ENCODE results near the gene FTO. TPM values are rescaled to one million over a fixed set of nuclear protein-coding genes. Genes with fewer than 3 reads are reported as not detected.

FTO gene
- total and polyA plus RNA-seq, 2 experiments from 2014 or later = 46.8 to 77.7 TPM

DNA sequence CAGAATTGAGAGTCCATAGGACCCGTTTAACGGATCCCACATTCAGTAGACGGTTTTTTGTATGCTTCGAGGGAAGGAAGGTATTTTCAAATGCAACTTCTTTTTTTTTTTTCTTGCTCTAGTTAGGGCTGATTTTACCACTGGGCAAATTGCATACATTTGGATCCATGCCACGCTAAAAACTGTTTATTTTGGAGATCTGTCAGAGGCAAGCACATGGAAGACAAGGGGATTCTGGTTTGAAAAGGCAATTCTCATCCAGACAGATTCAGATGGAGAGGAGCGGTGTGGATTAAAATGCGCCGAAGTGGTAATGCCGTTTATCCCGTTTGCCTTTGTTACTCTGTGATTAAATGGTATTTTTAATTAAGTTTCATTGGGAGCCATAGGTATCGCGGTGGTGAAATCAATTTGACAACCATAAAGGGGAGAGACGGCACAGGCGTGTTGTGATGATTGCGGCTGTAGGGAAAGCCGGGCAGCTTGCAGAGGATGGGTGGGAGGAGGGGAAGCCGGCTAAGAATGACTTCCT, 412.2 kb downstream of the FTO start:
- Histone ChIP-seq H3K27ac (no peak overlapping the region), H3K36me3 (replicated peaks; ENCODE audit: insufficient read depth, low read depth) (no peaks in the 10 kb centered on the region), H2AFZ (no peak overlapping the region), H3K27me3 (no peaks in the 10 kb centered on the region), H3K4me2 (no peak overlapping the region), H4K20me1 (ENCODE audit: insufficient read depth, poor library complexity, severe bottlenecking) (no peaks in the 10 kb centered on the region), H3K9me3 (ENCODE audit: low read depth) (no peaks in the 10 kb centered on the region), H3K4me3 (no peak overlapping the region), H3K79me2 (no peaks in the 10 kb centered on the region), H3K9me2 (replicated peaks; ENCODE audit: insufficient read depth) (no peaks in the 10 kb centered on the region), H3K4me1 (ENCODE audit: insufficient read depth) (no peaks in the 10 kb centered on the region)
- WGBS (ENCODE audit: low lambda C conversion rate, missing lambda C conversion rate) = 85% methylated on average over 17 of the region's 17 CpGs
- DNase-seq (ENCODE audit: low spot score) = no peak
- TF ChIP-seq EZH2phosphoT487 (IDR thresholded peaks at IDR 0.05; ENCODE audit: low read depth, severe bottlenecking, unreplicated experiment) (no peak), EZH2 (IDR thresholded peaks at IDR 0.05; ENCODE audit: borderline replicate concordance) (no peak), CTCF (IDR thresholded peaks at IDR 0.05; ENCODE audit: poor library complexity) (no peak)

GRCh38 chr16:54118846-54119245, 414.9 kb downstream of the FTO start:
- DNase-seq (ENCODE audit: low spot score) = no peak
- no peaks in the 10 kb centered on the region for H3K4me1 ChIP-seq (ENCODE audit: insufficient read depth)
- 89% methylated on average over 3 of the region's 3 CpGs for WGBS (ENCODE audit: low lambda C conversion rate, missing lambda C conversion rate)
- H3K9me2 ChIP-seq (replicated peaks; ENCODE audit: insufficient read depth) = no peaks in the 10 kb centered on the region
- H3K36me3 ChIP-seq (replicated peaks; ENCODE audit: insufficient read depth, low read depth) = no peaks in the 10 kb centered on the region
- no peaks in the 10 kb centered on the region for H3K79me2 ChIP-seq
- H3K27ac ChIP-seq = no peak overlapping the region
- no peak for TF ChIP-seq EZH2 (IDR thresholded peaks at IDR 0.05; ENCODE audit: borderline replicate concordance)
- no peaks in the 10 kb centered on the region for H3K27me3 ChIP-seq
- H3K4me3 ChIP-seq = no peak overlapping the region
- H2AFZ ChIP-seq = no peak overlapping the region
- no peaks in the 10 kb centered on the region for H3K9me3 ChIP-seq (ENCODE audit: low read depth)
- H4K20me1 ChIP-seq (ENCODE audit: insufficient read depth, poor library complexity, severe bottlenecking) = no peaks in the 10 kb centered on the region
- no peak overlapping the region for H3K4me2 ChIP-seq

GRCh38 chr16:54120846-54121480, 417.0 kb downstream of the FTO start:
- 95% methylated on average over 8 of the region's 8 CpGs for WGBS (ENCODE audit: low lambda C conversion rate, missing lambda C conversion rate)
- Histone ChIP-seq H4K20me1 (ENCODE audit: insufficient read depth, poor library complexity, severe bottlenecking) (no peaks in the 10 kb centered on the region), H3K4me2 (no peak overlapping the region), H3K4me1 (ENCODE audit: insufficient read depth) (no peaks in the 10 kb centered on the region), H3K27me3 (no peaks in the 10 kb centered on the region), H3K36me3 (replicated peaks; ENCODE audit: insufficient read depth, low read depth) (no peaks in the 10 kb centered on the region), H3K9me3 (ENCODE audit: low read depth) (no peaks in the 10 kb centered on the region), H3K79me2 (no peaks in the 10 kb centered on the region), H3K9me2 (replicated peaks; ENCODE audit: insufficient read depth) (no peaks in the 10 kb centered on the region), H2AFZ (no peak overlapping the region), H3K4me3 (no peak overlapping the region), H3K27ac (no peak overlapping the region)
- TF ChIP-seq EZH2 (IDR thresholded peaks at IDR 0.05; ENCODE audit: borderline replicate concordance) = no peak
- no peak for DNase-seq (ENCODE audit: low spot score)

DNA sequence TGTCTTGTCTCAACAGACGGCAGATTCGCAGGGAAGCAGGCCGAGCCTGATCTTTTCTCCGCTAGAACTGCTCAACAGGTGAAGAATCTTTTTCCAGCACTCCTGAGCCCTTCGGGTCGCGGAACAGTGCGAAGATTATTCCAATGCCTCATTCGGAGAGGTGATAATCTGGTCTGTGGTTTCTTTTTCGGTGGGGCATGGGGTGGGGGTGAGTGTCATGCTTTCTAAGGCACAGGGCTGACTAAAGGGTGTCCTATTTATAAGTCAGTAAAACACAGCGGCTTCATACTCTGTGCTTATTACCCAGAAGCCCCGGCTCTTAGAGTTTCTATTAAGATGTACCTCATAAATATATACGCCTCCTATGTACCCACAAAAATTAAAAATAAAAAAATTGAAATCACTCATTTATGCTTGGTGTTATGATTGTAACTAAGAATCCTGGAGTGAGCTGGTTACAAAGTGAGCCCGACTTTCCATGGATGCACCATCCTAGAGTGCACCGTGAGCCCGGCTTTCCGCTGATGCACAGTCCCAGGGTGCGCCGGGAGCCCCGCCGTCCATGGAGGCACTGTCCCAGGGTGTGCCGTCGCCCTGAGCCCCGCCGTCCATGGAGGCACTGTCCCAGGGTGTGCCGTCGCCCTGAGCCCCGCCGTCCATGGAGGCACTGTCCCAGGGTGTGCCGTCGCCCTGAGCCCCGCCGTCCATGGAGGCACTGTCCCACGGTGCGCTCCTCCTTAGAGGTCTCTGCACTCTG, 417.8 kb downstream of the FTO start:
- Histone ChIP-seq H3K36me3 (replicated peaks; ENCODE audit: insufficient read depth, low read depth) (no peaks in the 10 kb centered on the region), H3K9me3 (ENCODE audit: low read depth) (no peaks in the 10 kb centered on the region), H3K27ac (no peak overlapping the region), H3K4me1 (ENCODE audit: insufficient read depth) (no peaks in the 10 kb centered on the region), H4K20me1 (ENCODE audit: insufficient read depth, poor library complexity, severe bottlenecking) (no peaks in the 10 kb centered on the region), H3K27me3 (no peaks in the 10 kb centered on the region), H2AFZ (no peak overlapping the region), H3K79me2 (no peaks in the 10 kb centered on the region), H3K9me2 (replicated peaks; ENCODE audit: insufficient read depth) (no peaks in the 10 kb centered on the region), H3K4me2 (no peak overlapping the region), H3K4me3 (no peak overlapping the region)
- no peak for TF ChIP-seq EZH2phosphoT487 (IDR thresholded peaks at IDR 0.05; ENCODE audit: low read depth, severe bottlenecking, unreplicated experiment)
- TF ChIP-seq EZH2 (IDR thresholded peaks at IDR 0.05; ENCODE audit: borderline replicate concordance) = no peak
- no peak for TF ChIP-seq CTCF (IDR thresholded peaks at IDR 0.05; ENCODE audit: poor library complexity)
- DNase-seq (ENCODE audit: low spot score) = no peak
- WGBS (ENCODE audit: low lambda C conversion rate, missing lambda C conversion rate) = 98% methylated on average over 35 of the region's 35 CpGs

Data from hepatocyte (in vitro differentiated cells).